HepG2 (cell line): Measurements from ENCODE around the gene METTL26. TPM values are rescaled to one million over a fixed set of nuclear protein-coding genes. Genes with fewer than 3 reads are reported as not detected.

Source experiments
- ATAC-seq: fragments of 200-7000 bp; cut with Tn5 transposase; 3 replicates; pipeline ENCODE4 v1.9.1; 2020; ENCODE audit warnings: mild to moderate bottlenecking, moderate library complexity
- BruUV-seq: library from RNA; stranded (reverse); fragments of 400-500 nt; replicated peaks from 2 replicates; lab custom pipeline; 2021; lab: Mats Ljungman, UMichigan
- CTCF ChIA-PET: fragments of 300-600 bp; formaldehyde crosslinking; extraction: SDS; loops from one replicate; lab custom pipeline; 2021; ENCODE audit warnings: low total read pairs, inconsistent platforms, low intra/inter-chr PET ratio; lab: Yijun Ruan, JAX
- POLR2A ChIA-PET: fragments of 350-600 bp; sonication (Branson Sonifier 250); formaldehyde crosslinking; loops from one replicate; lab custom pipeline; 2020; ENCODE audit warnings: antibody characterized with exemption, inconsistent platforms; lab: Yijun Ruan, JAX
- DNase-seq: peaks from one replicate; pipeline ENCODE4 v3.0.0-alpha.2; 2015; ENCODE audit warnings: low spot score
- FAIRE-seq: peaks from 3 replicates; lab custom pipeline; 2011; peaks lifted over from hg19 to GRCh38; lab: Jason Lieb, UNC
- H2AFZ ChIP-seq: one replicate; pipeline ENCODE4 v1.6.1; 2011; ENCODE audit warnings: low read length, inconsistent platforms
- H3K27ac ChIP-seq: fragments of 300-600 bp; 3 replicates; pipeline ENCODE4 v1.8.0; 2011; ENCODE audit warnings: mixed run types, mild to moderate bottlenecking, mixed read lengths, low read length, inconsistent platforms; ENCODE audit not compliant: insufficient read depth; ENCODE audit errors: extremely low read length
- H3K27me3 ChIP-seq, 2 experiments: fragments of 200-600 bp in 1 of 2; 2 replicates in 1 of 2; 3 replicates in 1 of 2; pipeline versions ENCODE4 v1.6.0 to v1.8.0; 2011; ENCODE audit warnings: low read length in 2 of 2, mild to moderate bottlenecking in 2 of 2, moderate library complexity in 2 of 2, inconsistent platforms in 1 of 2; ENCODE audit not compliant: insufficient read depth in 2 of 2, control insufficient read depth in 1 of 2
- H3K36me3 ChIP-seq, 2 experiments: fragments of 200-600 bp in 1 of 2; replicated peaks in 1 of 2; 2 replicates in 1 of 2; 3 replicates in 1 of 2; pipeline versions ENCODE4 v1.5.1 to v1.8.0; 2011; ENCODE audit warnings: low read length in 2 of 2, inconsistent platforms in 1 of 2; ENCODE audit not compliant: insufficient read depth in 2 of 2, control insufficient read depth in 1 of 2
- H3K4me1 ChIP-seq: 2 replicates; pipeline ENCODE4 v1.5.1; 2012; ENCODE audit warnings: low read length, inconsistent platforms; ENCODE audit not compliant: insufficient read depth
- H3K4me2 ChIP-seq: 2 replicates; pipeline ENCODE4 v1.6.0; 2011; ENCODE audit warnings: low read depth, low read length, inconsistent platforms
- H3K4me3 ChIP-seq, 3 experiments: fragments of 200-600 bp in 1 of 3; sonication (generic), shearing (Covaris generic) in 1 of 3; replicated peaks in 1 of 3; 2 replicates each; pipeline ENCODE4 v1.5.1; 2011 to 2016; ENCODE audit warnings: low read length in 3 of 3, inconsistent platforms in 2 of 3, low read depth in 2 of 3, mild to moderate bottlenecking in 2 of 3, control low read depth in 1 of 3, mixed read lengths in 1 of 3; ENCODE audit not compliant: insufficient read depth in 1 of 3
- H3K79me2 ChIP-seq: one replicate; pipeline ENCODE4 v1.6.1; 2011; ENCODE audit warnings: low read length, inconsistent platforms; ENCODE audit not compliant: insufficient read depth
- H3K9ac ChIP-seq: 2 replicates; pipeline ENCODE4 v1.6.0; 2011; ENCODE audit warnings: mild to moderate bottlenecking, low read depth, low read length, inconsistent platforms; ENCODE audit not compliant: insufficient read depth
- H3K9me3 ChIP-seq: 2 replicates; pipeline ENCODE4 v1.5.1; 2012; ENCODE audit warnings: mild to moderate bottlenecking, low read length
- H4K20me1 ChIP-seq: 2 replicates; pipeline ENCODE4 v1.6.0; 2011; ENCODE audit warnings: inconsistent platforms, mild to moderate bottlenecking, low read length, moderate library complexity; ENCODE audit not compliant: insufficient read depth
- JUNB ChIP-seq: sonication (generic); formaldehyde crosslinking; IDR thresholded peaks from 2 replicates; pipeline ENCODE4 v1.8.0; 2022; ENCODE audit warnings: missing genetic modification reagents, mild to moderate bottlenecking, borderline replicate concordance
- MYNN ChIP-seq: sonication (generic); formaldehyde crosslinking; IDR thresholded peaks from 2 replicates; pipeline ENCODE4 v1.4.0; 2020; ENCODE audit warnings: mild to moderate bottlenecking, low read depth, missing genetic modification reagents
- REPIN1 ChIP-seq: sonication (generic); formaldehyde crosslinking; IDR thresholded peaks from 2 replicates; pipeline ENCODE4 v1.8.0; 2022; ENCODE audit warnings: missing genetic modification reagents, low read depth, mild to moderate bottlenecking, borderline replicate concordance
- WGBS: methylation state at CpG from one replicate; pipeline ENCODE4 v1.1.6; 2017; ENCODE audit warnings: low lambda C conversion rate; 5-methylcytosine and 5-hydroxymethylcytosine counted together
- in situ Hi-C: cut with HindIII; loops from 2 replicates; pipeline ENCODE4 v1.10.0; 2017; ENCODE audit warnings: low pct_unique_long_range_greater_than_20kb; ENCODE audit not compliant: extremely low pct_ligation_motif_present
- intact Hi-C: fragments of 100-400 bp; cut with micrococcal nuclease; formaldehyde crosslinking; loops from one replicate; pipeline ENCODE4 v1.10.0; 2022; ENCODE audit not compliant: unreplicated experiment
- polyA plus RNA-seq, 8 experiments: library from polyadenylated mRNA; depleted of rRNA in 3 of 8; stranded (reverse) in 7 of 8; unstranded in 1 of 8; fragments of >200 nt; fragmentation: Illumina TruSeq in 4 of 8; extraction: Trizol in 4 of 8; gene quantifications; 2 replicates each; pipeline versions ENCODE4 v1.2.1 to v1.2.3, GENCODE V29; 2011 to 2016; ENCODE audit warnings: low read depth in 4 of 8, missing spikeins in 1 of 8, mixed read lengths in 1 of 8; ENCODE audit not compliant: insufficient read depth in 1 of 8
- total RNA-seq, 5 experiments: library from RNA; depleted of rRNA; stranded (reverse); fragments of >200 nt; fragmentation: Illumina TruSeq; extraction: Trizol; gene quantifications; 2 replicates each; pipeline ENCODE4 v1.2.3, GENCODE V29; 2016; ENCODE audit warnings: low read depth in 1 of 5
- TF ChIP-seq, protein P1 (sequence below): sonication (generic); formaldehyde crosslinking; IDR thresholded peaks from 2 replicates; pipeline ENCODE4 v1.8.0; 2022; ENCODE audit warnings: mild to moderate bottlenecking, missing genetic modification reagents
- TF ChIP-seq, protein P2 (sequence below): sonication (generic); formaldehyde crosslinking; conservative IDR thresholded peaks from 2 replicates; pipeline ENCODE4 v1.8.0; 2022; ENCODE audit warnings: missing genetic modification reagents
- TF ChIP-seq, protein P3 (sequence below): sonication (generic); formaldehyde crosslinking; IDR thresholded peaks from 2 replicates; pipeline ENCODE4 v1.8.1; 2023; ENCODE audit warnings: missing genetic modification reagents, mild to moderate bottlenecking, borderline replicate concordance

METTL26 gene
- total and polyA plus RNA-seq, 2 of the 13 experiments (the other 11 are each of a cell fraction or from before 2014, with no cell fraction given): 65.5 to 70.1 TPM

DNA sequence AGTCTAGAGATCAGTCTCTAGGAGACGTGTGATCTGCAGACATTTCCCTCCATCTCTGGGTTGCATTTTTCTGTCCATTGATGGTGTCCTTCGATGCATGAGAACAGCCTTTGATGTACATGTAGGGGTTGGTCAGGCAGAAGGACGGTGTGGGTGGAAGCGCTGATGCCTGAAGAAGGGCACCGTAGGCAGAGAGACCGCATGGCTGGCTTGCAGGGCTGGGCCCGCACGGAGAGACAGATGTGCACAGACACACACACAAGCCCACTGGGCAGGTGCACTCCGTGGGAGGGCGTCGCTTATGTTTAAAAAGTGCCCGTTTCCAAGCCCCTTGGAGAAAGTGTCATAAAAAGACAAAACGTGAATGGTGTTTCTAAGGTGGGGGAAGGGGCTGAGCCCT lies 21.0 kb downstream of the METTL26 start:
- H3K27me3 ChIP-seq: no peaks in the 10 kb centered on the region
- no peaks in the 10 kb centered on the region for H4K20me1 ChIP-seq
- TF ChIP-seq MYNN (CRISPR knock-in tag) (no peak), REPIN1 (CRISPR knock-in tag) (no peak), JUNB (CRISPR knock-in tag) (no peak)
- TF ChIP-seq, protein P1, sequence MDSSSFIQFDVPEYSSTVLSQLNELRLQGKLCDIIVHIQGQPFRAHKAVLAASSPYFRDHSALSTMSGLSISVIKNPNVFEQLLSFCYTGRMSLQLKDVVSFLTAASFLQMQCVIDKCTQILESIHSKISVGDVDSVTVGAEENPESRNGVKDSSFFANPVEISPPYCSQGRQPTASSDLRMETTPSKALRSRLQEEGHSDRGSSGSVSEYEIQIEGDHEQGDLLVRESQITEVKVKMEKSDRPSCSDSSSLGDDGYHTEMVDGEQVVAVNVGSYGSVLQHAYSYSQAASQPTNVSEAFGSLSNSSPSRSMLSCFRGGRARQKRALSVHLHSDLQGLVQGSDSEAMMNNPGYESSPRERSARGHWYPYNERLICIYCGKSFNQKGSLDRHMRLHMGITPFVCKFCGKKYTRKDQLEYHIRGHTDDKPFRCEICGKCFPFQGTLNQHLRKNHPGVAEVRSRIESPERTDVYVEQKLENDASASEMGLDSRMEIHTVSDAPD: no peak
- TF ChIP-seq, protein P2, sequence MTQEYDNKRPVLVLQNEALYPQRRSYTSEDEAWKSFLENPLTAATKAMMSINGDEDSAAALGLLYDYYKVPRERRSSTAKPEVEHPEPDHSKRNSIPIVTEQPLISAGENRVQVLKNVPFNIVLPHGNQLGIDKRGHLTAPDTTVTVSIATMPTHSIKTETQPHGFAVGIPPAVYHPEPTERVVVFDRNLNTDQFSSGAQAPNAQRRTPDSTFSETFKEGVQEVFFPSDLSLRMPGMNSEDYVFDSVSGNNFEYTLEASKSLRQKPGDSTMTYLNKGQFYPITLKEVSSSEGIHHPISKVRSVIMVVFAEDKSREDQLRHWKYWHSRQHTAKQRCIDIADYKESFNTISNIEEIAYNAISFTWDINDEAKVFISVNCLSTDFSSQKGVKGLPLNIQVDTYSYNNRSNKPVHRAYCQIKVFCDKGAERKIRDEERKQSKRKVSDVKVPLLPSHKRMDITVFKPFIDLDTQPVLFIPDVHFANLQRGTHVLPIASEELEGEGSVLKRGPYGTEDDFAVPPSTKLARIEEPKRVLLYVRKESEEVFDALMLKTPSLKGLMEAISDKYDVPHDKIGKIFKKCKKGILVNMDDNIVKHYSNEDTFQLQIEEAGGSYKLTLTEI (CRISPR knock-in tag): no peak
- TF ChIP-seq, protein P3, sequence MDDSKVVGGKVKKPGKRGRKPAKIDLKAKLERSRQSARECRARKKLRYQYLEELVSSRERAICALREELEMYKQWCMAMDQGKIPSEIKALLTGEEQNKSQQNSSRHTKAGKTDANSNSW (CRISPR knock-in tag): no peak
- intact Hi-C loops: no loop called here
- POLR2A ChIA-PET: no interaction called here
- no peak overlapping the region for H3K4me2 ChIP-seq
- CTCF ChIA-PET: no interaction called here
- DNase-seq (no peak), FAIRE-seq (no peak), ATAC-seq (no peak)
- H3K27ac ChIP-seq: no peak overlapping the region
- no peak overlapping the region for H2AFZ ChIP-seq
- no TSS peak for BruUV-seq
- H3K79me2 ChIP-seq: no peaks in the 10 kb centered on the region
- no peaks in the 10 kb centered on the region for H3K9me3 ChIP-seq
- peaks cover 18% of the 10 kb centered on the region for H3K4me1 ChIP-seq
- in situ Hi-C loops: no loop called here
- no peak overlapping the region for H3K9ac ChIP-seq
- H3K36me3 ChIP-seq: peaks cover 1 to 9% of the 10 kb centered on the region in 2 experiments; a peak in 1 of 5 replicates
- 99% methylated on average over 13 of the region's 13 CpGs for WGBS
- no peak overlapping the region for H3K4me3 ChIP-seq
